Measurements from ENCODE around the gene FOS. TPM values are rescaled to one million over a fixed set of nuclear protein-coding genes. Genes with fewer than 3 reads are reported as not detected.

Gene FOS
- total and polyA plus RNA-seq, 2 of the 13 experiments (the other 11 are each of a cell fraction or from before 2014, with no cell fraction given), result 15.9 to 24.2 TPM

- TF ChIP-seq ZBTB4 (CRISPR knock-in tag; IDR thresholded peaks at IDR 0.05; ENCODE audit: borderline replicate concordance) (no peak), ZNF574 (CRISPR knock-in tag; IDR thresholded peaks at IDR 0.05) (no peak), ZMYM4 (CRISPR knock-in tag; IDR thresholded peaks at IDR 0.05) (peak; percentile 40; the same call in 1 of the 2 replicates), FIP1L1 (IDR thresholded peaks at IDR 0.05; ENCODE audit: borderline replicate concordance, insufficient read depth, low read depth, low read length) (no peak), PAWR (CRISPR knock-in tag; IDR thresholded peaks at IDR 0.05; ENCODE audit: borderline replicate concordance) (no peak), HOXA7 (CRISPR knock-in tag; IDR thresholded peaks at IDR 0.05) (no peak), KAT8 (CRISPR knock-in tag; IDR thresholded peaks at IDR 0.05) (peak; percentile 36; the same call in 1 of the 2 replicates), PPARG (CRISPR knock-in tag; conservative IDR thresholded peaks at IDR 0.05) (0 out of 2 replicates have a peak, but pooled peaks have one; percentile 43), NFYB (CRISPR knock-in tag; IDR thresholded peaks at IDR 0.05) (no peak), TBL1XR1 (IDR thresholded peaks at IDR 0.05; ENCODE audit: borderline replicate concordance, low read length, partially characterized antibody) (peak; percentile 32), ZNF441 (CRISPR knock-in tag; IDR thresholded peaks at IDR 0.05; ENCODE audit: borderline replicate concordance) (no peak), ZNF24 (IDR thresholded peaks at IDR 0.05) (no peak), KLF16 (CRISPR knock-in tag; IDR thresholded peaks at IDR 0.05) (no peak), CHD2 (IDR thresholded peaks at IDR 0.05; ENCODE audit: low read depth, low read length) (no peak), SKI (IDR thresholded peaks at IDR 0.05; ENCODE audit: partially characterized antibody) (no peak), CCAR2 (optimal IDR thresholded peaks at IDR 0.05; ENCODE audit: low read depth, low read length) (no peak), ZNF570 (CRISPR knock-in tag; IDR thresholded peaks at IDR 0.05; ENCODE audit: borderline replicate concordance) (no peak), MTF2 (CRISPR knock-in tag; IDR thresholded peaks at IDR 0.05; ENCODE audit: borderline replicate concordance) (no peak), RELA (CRISPR knock-in tag; IDR thresholded peaks at IDR 0.05) (no peak), TBX2 (CRISPR knock-in tag; IDR thresholded peaks at IDR 0.05; ENCODE audit: borderline replicate concordance) (peak; percentile 66; the same call in 1 of the 2 replicates), NFATC3 (CRISPR knock-in tag; IDR thresholded peaks at IDR 0.05) (no peak), CERS6 (CRISPR knock-in tag; IDR thresholded peaks at IDR 0.05) (no peak), ZNF414 (CRISPR knock-in tag; IDR thresholded peaks at IDR 0.05) (no peak)
Measured at GRCh38 chr14:75328558-75329155, 50.0 kb downstream of the FOS start (continued).
